ENCODE measurements around the gene CCDC120.

DNA sequence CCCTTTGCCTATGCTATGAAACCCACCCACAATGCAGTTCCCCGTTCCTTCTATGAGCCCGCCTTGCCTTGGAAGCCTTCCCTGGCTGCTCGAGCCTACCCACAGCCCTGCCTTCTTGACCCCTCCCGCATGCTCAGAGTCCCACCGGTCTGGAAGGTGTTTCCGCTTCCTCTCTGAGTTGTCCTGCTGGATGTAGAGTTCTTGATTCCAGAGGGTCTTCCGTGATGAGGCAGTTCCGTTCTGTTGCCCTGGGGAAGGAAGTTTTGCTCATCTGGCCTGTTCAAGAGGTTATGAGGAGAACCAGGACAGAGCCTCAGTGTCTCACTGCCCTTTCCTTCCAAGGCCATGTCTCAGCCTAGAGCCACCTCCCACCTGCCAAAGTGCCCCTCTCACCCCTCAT is 57.3 kb downstream of the CCDC120 start:
- TF ChIP-seq POLR2AphosphoS5 (IDR thresholded peaks at IDR 0.05; ENCODE audit: insufficient read depth in 1 of 2, low read depth in 1 of 2) = no peak
- TF ChIP-seq CTCF (IDR thresholded peaks at IDR 0.05) = no peak
